PFSK-1 (cell line): ENCODE measurements around the gene C1QTNF4.

Experiments
- FOXP2 ChIP-seq: optimal IDR thresholded peaks from 2 replicates; pipeline ENCODE3; 2011; ENCODE audit warnings: borderline replicate concordance, control low read depth, inconsistent platforms; ENCODE audit not compliant: insufficient read depth; ENCODE audit errors: extremely low read length, extremely low read depth
- POLR2AphosphoS5 ChIP-seq: IDR thresholded peaks from 2 replicates; pipeline ENCODE4 v1.6.1; 2012; ENCODE audit warnings: low read depth, mild to moderate bottlenecking, control low read depth, low read length, moderate library complexity
- REST ChIP-seq, 2 experiments: IDR thresholded peaks; 2 replicates each; pipeline versions ENCODE4 v1.6.1 to v1.8.0; 2011 to 2012; ENCODE audit warnings: low read depth in 2 of 2, low read length in 2 of 2, control low read depth in 1 of 2, inconsistent platforms in 1 of 2, mild to moderate bottlenecking in 1 of 2, moderate library complexity in 1 of 2; ENCODE audit not compliant: insufficient read depth in 1 of 2
- SIN3A ChIP-seq: IDR thresholded peaks from 2 replicates; pipeline ENCODE4 v1.6.1; 2012; ENCODE audit warnings: mild to moderate bottlenecking, low read length, moderate library complexity, borderline replicate concordance; ENCODE audit not compliant: insufficient read depth
- TAF1 ChIP-seq: IDR thresholded peaks from 2 replicates; pipeline ENCODE4 v1.6.1; 2012; ENCODE audit warnings: low read length, control low read depth, borderline replicate concordance; ENCODE audit not compliant: insufficient read depth

C1QTNF4 gene

GRCh38 chr11:47603295-47603694 lies 9.1 kb upstream of the C1QTNF4 start:
- TF ChIP-seq REST (IDR thresholded peaks at IDR 0.05; ENCODE audit: insufficient read depth in 1 of 2, low read depth in 2 of 2, low read length in 2 of 2): no peak

- TF ChIP-seq SIN3A (no peak), TAF1 (no peak), FOXP2 (no peak), POLR2AphosphoS5 (no peak), REST (IDR thresholded peaks at IDR 0.05; ENCODE audit: insufficient read depth in 1 of 2, low read depth in 2 of 2, low read length in 2 of 2) (no peak)
Measured at GRCh38 chr11:47599902-47600301, 5.7 kb upstream of the C1QTNF4 start.

GRCh38 chr11:47595967-47596366 lies 1.8 kb upstream of the C1QTNF4 start:
- TF ChIP-seq FOXP2 (no peak), TAF1 (no peak), SIN3A (no peak), REST (IDR thresholded peaks at IDR 0.05; ENCODE audit: insufficient read depth in 1 of 2, low read depth in 2 of 2, low read length in 2 of 2) (no peak), POLR2AphosphoS5 (no peak)

- TF ChIP-seq FOXP2: no peak
- TF ChIP-seq POLR2AphosphoS5: no peak
- TF ChIP-seq SIN3A: no peak
- TF ChIP-seq REST (IDR thresholded peaks at IDR 0.05; ENCODE audit: insufficient read depth in 1 of 2, low read depth in 2 of 2, low read length in 2 of 2): no peak
- TF ChIP-seq TAF1: no peak
Measured at GRCh38 chr11:47595029-47595428, 818 bp upstream of the C1QTNF4 start.

- TF ChIP-seq FOXP2: no peak
- TF ChIP-seq SIN3A: no peak
- TF ChIP-seq POLR2AphosphoS5: no peak
- TF ChIP-seq TAF1: no peak
- no peak for TF ChIP-seq REST (IDR thresholded peaks at IDR 0.05; ENCODE audit: insufficient read depth in 1 of 2, low read depth in 2 of 2, low read length in 2 of 2)
Measured at GRCh38 chr11:47593492-47593933, 698 bp downstream of the C1QTNF4 start.
